Posterior vena cava (tissue), 2 donors: ENCODE data around the gene NDUFA13. TPM values are rescaled to one million over a fixed set of nuclear protein-coding genes. Genes with fewer than 3 reads are reported as not detected.

Source experiments
- DNase-seq: peaks from one replicate; pipeline ENCODE4 v3.0.0-alpha.2; 2020; ENCODE audit warnings: low spot score
- intact Hi-C, 2 donors: fragments of 100-400 bp; cut with DNase I; formaldehyde crosslinking; loops; one replicate each; pipeline versions ENCODE4 v1.14.1 to v1.14.2; 2022 to 2023
- total RNA-seq, 2 donors: library from RNA; stranded (reverse); fragmentation: NEBNext Ultra II Directional; extraction: Animal tissue kit (Norgen Biotek cat#: 25700); gene quantifications; one replicate each; pipeline ENCODE4 v1.2.1, GENCODE V29; 2021
- donor health status: DM: yes; HTN: yes; CAD: no.
- donor health status: DM: yes; HTN: yes; CAD: no.

Gene NDUFA13
- total RNA-seq, 2 donors from 2014 or later, result 217 to 248 TPM

GRCh38 chr19:19553670-19554069 is 37.6 kb downstream of the NDUFA13 start:
- intact Hi-C loops, result loop anchor here in 1 of 2 donors (10.0 kb wide), 1 partner anchor 81 kb away; no protein-coding TSS in a partner anchor
- no peak for DNase-seq

DNA sequence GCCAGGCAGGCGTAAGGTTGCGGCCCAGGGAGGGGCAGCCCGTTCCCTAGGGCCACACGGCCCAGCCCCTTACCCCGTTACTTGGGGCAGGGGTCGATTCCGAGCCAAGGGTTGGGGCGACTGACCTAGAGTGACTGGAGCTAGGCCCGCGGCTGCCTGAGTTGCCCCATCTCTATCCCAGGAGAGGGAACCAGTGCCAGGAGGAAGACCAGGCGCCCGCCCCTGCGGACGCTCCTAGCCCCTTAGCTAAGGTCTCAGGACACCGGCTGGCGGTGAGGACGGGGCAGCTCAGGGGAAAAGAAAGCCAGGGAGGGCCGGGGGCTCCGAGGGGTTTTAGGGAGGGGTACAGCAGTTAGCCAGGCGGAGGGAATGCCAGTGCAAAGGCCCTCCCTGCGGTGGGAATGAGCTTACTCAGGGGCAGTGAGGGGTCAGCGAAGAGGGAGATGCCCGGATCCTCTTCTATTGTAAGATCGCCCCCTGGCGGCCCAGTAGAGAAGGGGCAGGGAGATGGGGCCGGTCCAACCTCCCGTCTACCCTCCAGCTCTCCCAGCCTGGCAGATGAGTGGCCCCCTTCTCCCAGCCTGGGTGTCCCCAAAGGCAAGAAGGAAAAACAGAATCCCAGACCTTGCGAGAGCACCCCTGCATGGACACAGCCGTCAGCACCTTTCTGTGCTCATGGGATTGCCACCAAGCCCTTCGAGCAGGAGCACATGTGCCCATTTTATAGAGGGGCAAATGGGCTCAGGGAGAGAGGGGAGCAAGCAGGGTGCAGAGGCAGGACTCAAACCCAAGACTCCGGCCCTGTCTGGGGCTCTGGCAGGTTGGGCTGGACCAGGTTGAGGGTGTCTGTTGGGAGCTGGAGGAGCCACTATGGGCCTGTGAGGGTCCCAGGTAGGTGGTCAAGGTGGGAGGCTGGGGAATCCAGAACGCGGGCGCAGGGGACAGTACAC is 38.3 kb downstream of the NDUFA13 start:
- intact Hi-C loops, result loop anchor here in 1 of 2 donors (10.0 kb wide), 1 partner anchor 80 kb away; no protein-coding TSS in a partner anchor
- no peak for DNase-seq

- intact Hi-C loops, result loop anchor here in 1 of 2 donors (10.0 kb wide), 1 partner anchor 77 kb away; no protein-coding TSS in a partner anchor
- DNase-seq, result no peak
Measured at GRCh38 chr19:19558055-19558454, 42.0 kb downstream of the NDUFA13 start.

- DNase-seq, result no peak
- intact Hi-C loops, result loop anchor here in 1 of 2 donors (10.0 kb wide), 1 partner anchor 76 kb away; no protein-coding TSS in a partner anchor
Measured at GRCh38 chr19:19558636-19559035, 42.6 kb downstream of the NDUFA13 start.

DNA sequence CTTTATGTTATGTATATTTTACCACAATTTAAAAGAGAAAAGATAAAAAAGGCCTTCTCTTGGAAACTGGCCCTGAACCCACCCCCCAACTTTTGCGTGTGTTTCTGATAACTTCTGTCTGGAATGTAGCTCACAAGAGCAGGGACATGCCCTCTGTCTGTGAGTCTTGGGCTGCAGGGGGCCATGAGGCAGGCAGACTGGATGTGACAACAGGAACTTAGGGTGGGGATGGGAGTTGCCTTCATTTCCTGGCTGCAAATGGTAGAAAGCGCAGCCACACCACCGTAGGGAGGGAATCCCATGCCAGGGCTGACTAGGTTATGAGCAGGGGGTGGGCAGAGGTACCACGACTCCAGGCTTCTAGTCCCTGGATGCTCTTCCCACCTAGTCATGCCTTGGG is 43.9 kb downstream of the NDUFA13 start:
- intact Hi-C loops, result loop anchor here in 1 of 2 donors (10.0 kb wide), 1 partner anchor 75 kb away; no protein-coding TSS in a partner anchor
- DNase-seq, result no peak

DNA sequence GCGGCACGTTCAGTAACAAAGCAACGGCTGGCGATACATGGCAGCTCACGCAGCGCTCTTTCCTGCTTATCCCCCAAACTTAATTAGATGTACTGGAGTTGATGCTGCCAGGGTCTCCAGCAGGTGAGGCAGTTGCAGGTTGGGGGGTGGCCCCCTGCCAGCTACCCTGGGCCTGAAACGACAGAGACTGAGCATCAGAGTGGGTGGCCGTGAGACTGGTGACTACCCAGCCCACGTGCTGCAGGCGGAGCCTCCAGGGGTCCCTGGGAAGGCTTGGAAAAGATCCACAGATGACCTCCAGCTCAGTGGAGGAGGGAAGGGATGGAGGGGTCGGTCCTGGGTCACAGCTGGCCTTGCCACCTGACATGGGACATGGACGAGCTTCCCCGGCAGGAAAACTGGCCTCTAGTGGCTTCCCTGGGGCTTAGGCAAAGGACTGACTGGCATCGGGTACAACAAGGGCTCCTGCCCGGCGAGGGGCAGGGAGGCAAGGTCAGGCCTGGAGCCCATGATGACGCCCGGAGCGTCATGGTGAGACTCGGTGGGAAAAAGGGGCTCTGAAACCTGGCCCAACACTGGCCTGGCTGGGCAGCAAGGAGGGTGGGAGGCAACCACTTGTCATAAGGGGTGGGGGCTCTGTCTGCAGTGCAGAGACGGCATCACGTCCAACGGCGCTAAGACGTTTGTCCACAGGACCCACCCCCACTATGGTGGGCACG is 46.1 kb downstream of the NDUFA13 start:
- intact Hi-C loops, result no loop called here
- no peak for DNase-seq

GRCh38 chr19:19562665-19563347 is 46.8 kb downstream of the NDUFA13 start:
- no peak for DNase-seq
- intact Hi-C loops, result no loop called here

GRCh38 chr19:19563348-19563848 is 47.4 kb downstream of the NDUFA13 start:
- no peak for DNase-seq
- intact Hi-C loops, result no loop called here

- DNase-seq, result no peak
- intact Hi-C loops, result no loop called here
Measured at GRCh38 chr19:19566306-19566705, 50.3 kb downstream of the NDUFA13 start.

DNA sequence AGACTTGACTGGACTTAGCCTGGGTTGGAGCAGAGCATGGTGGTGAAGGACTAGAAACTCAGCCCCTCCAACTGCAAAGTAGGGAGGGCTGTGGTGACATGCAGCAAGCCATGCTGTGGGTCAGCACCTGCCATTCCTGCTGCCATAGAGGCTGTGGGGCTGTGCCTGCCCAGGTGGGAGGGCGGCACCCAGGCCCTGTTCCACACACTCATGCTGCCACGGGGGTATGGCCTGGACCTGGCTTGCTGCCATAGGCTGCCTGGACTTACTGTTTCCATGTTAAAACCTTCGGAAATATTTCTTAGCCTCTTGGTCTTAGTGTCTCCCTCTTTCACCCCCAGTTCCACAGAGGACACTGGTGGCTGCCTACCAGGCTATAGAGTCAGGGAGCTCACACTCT is 51.4 kb downstream of the NDUFA13 start:
- intact Hi-C loops, result no loop called here
- DNase-seq, result no peak

DNA sequence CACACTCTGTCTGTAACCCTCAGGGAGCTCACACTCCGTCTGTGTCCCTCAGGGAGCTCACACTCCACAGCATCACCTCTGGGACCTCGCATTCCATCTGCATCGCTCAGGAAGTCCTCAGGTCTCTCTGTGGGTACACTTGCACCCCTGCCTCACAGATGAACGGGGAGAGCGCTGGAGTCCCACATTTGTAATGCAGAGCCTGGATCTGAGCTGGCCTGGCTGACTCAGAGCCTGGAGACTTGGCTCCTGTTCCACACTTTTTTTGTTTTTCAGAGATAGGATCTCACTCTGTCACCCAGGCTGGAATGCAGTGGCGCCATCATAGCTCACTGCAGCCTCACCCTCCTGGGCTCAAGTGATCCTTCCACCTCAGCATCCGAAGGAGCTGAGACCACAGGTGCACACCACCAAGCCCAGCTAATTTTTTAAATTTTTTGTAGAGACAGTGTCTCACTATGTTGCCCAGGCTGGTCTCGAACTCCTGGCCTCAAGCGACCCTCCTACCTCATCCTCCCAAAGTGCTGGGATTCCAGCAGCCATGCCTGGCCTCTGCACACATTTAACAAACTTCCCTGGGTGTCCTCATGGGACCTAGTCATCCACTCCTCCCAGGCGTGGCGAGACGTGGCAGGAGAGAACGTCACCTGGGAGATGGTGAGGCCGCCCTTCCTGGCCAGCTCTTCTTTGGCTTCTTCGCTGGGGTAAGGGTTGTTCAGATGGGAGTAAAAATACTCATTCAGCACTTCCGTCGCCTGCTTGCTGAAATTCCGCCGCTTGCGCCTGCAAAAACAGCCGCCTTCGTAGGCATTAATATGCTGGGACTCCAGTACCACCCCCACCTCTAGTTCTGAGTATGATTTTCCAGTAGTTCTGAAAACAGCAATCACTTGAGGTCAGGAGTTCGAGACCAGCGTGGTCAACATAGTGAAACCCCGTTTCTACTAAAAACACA is 53.1 kb downstream of the NDUFA13 start:
- DNase-seq, result no peak

GRCh38 chr19:19570571-19570970 is 54.5 kb downstream of the NDUFA13 start:
- no peak for DNase-seq
- intact Hi-C loops, result no loop called here

More for the DNA sequence above, 53.1 kb downstream of the NDUFA13 start:
- intact Hi-C loops, result no loop called here

- intact Hi-C loops, result no loop called here
- DNase-seq, result no peak
Measured at GRCh38 chr19:19571071-19571786, 55.2 kb downstream of the NDUFA13 start.

DNA sequence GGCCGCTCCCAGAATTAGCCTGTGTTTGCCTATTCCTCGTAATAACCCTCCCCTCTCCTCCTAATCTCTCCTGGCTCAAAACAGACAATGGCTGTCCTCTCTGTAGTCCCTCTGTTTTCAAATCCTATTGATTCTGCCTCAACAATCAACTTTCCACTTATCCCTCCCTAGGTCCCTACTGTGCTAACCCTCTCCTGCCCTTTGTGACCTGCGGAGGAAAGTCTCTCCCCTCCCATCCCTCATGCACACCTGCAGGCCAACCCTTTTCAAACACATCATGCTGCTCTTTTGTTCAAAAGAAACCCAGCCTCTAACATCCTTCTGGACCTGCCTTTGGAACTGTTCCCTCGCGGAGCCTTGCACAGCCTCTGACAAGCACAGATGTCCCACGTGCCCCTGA is 59.4 kb downstream of the NDUFA13 start:
- intact Hi-C loops, result no loop called here
- DNase-seq, result no peak
